ENCODE results near the gene ARF4. TPM values are rescaled to one million over a fixed set of nuclear protein-coding genes. Genes with fewer than 3 reads are reported as not detected.

The ARF4 gene
- polyA plus RNA-seq, 3 donors: 60.2 to 229 (median 224) TPM

- Histone ChIP-seq H3K27ac (ENCODE audit: low read depth in 1 of 2, low read length in 2 of 2) (no peak overlapping the region), H3K4me2 (replicated peaks; ENCODE audit: extremely low read depth, low read length, poor library complexity, severe bottlenecking) (no peak overlapping the region), H3K36me3 (replicated peaks in 1 of 2; ENCODE audit: control insufficient read depth in 1 of 2, insufficient read depth in 2 of 2, low read length in 2 of 2) (peaks cover 37 to 74% of the 10 kb centered on the region in 2 donors), H3K9ac (ENCODE audit: insufficient read depth, low read length, poor library complexity, severe bottlenecking) (no peak overlapping the region), H3K4me1 (ENCODE audit: control insufficient read depth in 1 of 2, insufficient read depth in 2 of 2, low read length in 2 of 2) (peaks cover 4 to 9% of the 10 kb centered on the region in 2 donors), H3K9me3 (replicated peaks in 1 of 2; ENCODE audit: control insufficient read depth in 1 of 2, insufficient read depth in 1 of 2, low read length in 2 of 2) (no peaks in the 10 kb centered on the region), H4K20me1 (ENCODE audit: insufficient read depth, low read length) (peaks cover 100% of the 10 kb centered on the region), H2AFZ (ENCODE audit: insufficient read depth, low read depth, low read length, poor library complexity, severe bottlenecking) (no peak overlapping the region), H3K27me3 (ENCODE audit: control insufficient read depth in 2 of 2, insufficient read depth in 2 of 2, low read length in 2 of 2) (no peaks in the 10 kb centered on the region), H3K4me3 (replicated peaks in 1 of 3; ENCODE audit: low read depth in 2 of 3, low read length in 3 of 3) (no peak overlapping the region), H3K79me2 (ENCODE audit: insufficient read depth, low read length) (peaks cover 98% of the 10 kb centered on the region)
- Mint-ChIP-seq H3K27ac (peak overlapping the region in 1 of 7 donors; percentile 4), H3K9me3 (no peaks in the 10 kb centered on the region), H3K36me3 (peaks cover 28 to 62% of the 10 kb centered on the region in 2 donors), H3K4me3 (no peak overlapping the region), H3K27me3 (ENCODE audit: low read depth in 3 of 3) (peaks cover 0 to 4% (median 0%) of the 10 kb centered on the region in 3 donors), H3K4me1 (peaks cover 6% of the 10 kb centered on the region)
- 100% methylated on average over 1 of the region's 2 CpGs for WGBS (ENCODE audit: insufficient coverage)
- TF ChIP-seq, protein P1, sequence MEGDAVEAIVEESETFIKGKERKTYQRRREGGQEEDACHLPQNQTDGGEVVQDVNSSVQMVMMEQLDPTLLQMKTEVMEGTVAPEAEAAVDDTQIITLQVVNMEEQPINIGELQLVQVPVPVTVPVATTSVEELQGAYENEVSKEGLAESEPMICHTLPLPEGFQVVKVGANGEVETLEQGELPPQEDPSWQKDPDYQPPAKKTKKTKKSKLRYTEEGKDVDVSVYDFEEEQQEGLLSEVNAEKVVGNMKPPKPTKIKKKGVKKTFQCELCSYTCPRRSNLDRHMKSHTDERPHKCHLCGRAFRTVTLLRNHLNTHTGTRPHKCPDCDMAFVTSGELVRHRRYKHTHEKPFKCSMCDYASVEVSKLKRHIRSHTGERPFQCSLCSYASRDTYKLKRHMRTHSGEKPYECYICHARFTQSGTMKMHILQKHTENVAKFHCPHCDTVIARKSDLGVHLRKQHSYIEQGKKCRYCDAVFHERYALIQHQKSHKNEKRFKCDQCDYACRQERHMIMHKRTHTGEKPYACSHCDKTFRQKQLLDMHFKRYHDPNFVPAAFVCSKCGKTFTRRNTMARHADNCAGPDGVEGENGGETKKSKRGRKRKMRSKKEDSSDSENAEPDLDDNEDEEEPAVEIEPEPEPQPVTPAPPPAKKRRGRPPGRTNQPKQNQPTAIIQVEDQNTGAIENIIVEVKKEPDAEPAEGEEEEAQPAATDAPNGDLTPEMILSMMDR (IDR thresholded peaks at IDR 0.05): no peak
- intact Hi-C loops (cut with micrococcal nuclease): no loop called here
- no peak for DNase-seq
Observed at GRCh38 chr3:57583544-57583943, 13.6 kb downstream of the ARF4 start.

- H3K36me3 ChIP-seq (replicated peaks in 1 of 2; ENCODE audit: control insufficient read depth in 1 of 2, insufficient read depth in 2 of 2, low read length in 2 of 2): peaks cover 46 to 83% of the 10 kb centered on the region in 2 donors
- no peaks in the 10 kb centered on the region for H3K27me3 ChIP-seq (ENCODE audit: control insufficient read depth in 2 of 2, insufficient read depth in 2 of 2, low read length in 2 of 2)
- peaks cover 98% of the 10 kb centered on the region for H3K79me2 ChIP-seq (ENCODE audit: insufficient read depth, low read length)
- H3K4me1 Mint-ChIP-seq: no peaks in the 10 kb centered on the region
- H3K4me2 ChIP-seq (replicated peaks; ENCODE audit: extremely low read depth, low read length, poor library complexity, severe bottlenecking): no peak overlapping the region
- no peaks in the 10 kb centered on the region for H3K4me1 ChIP-seq (ENCODE audit: control insufficient read depth in 1 of 2, insufficient read depth in 2 of 2, low read length in 2 of 2)
- intact Hi-C loops (cut with micrococcal nuclease): no loop called here
- TF ChIP-seq, protein P1 (IDR thresholded peaks at IDR 0.05): no peak
- no peak overlapping the region for H3K4me3 ChIP-seq (replicated peaks in 1 of 3; ENCODE audit: low read depth in 2 of 3, low read length in 3 of 3)
- DNase-seq: no peak
- H3K27ac ChIP-seq (ENCODE audit: low read depth in 1 of 2, low read length in 2 of 2): peak overlapping the region in 1 of 2 donors; percentile 26
- H3K9me3 Mint-ChIP-seq: no peaks in the 10 kb centered on the region
- no peak overlapping the region for H3K9ac ChIP-seq (ENCODE audit: insufficient read depth, low read length, poor library complexity, severe bottlenecking)
- no peaks in the 10 kb centered on the region for H3K9me3 ChIP-seq (replicated peaks in 1 of 2; ENCODE audit: control insufficient read depth in 1 of 2, insufficient read depth in 1 of 2, low read length in 2 of 2)
- H3K36me3 Mint-ChIP-seq: peaks cover 36 to 67% of the 10 kb centered on the region in 2 donors
- WGBS (ENCODE audit: insufficient coverage): no CpG with 5 or more reads among the region's 7 CpGs
- peaks cover 100% of the 10 kb centered on the region for H4K20me1 ChIP-seq (ENCODE audit: insufficient read depth, low read length)
- H3K27me3 Mint-ChIP-seq (ENCODE audit: low read depth in 3 of 3): peaks cover 0 to 4% (median 0%) of the 10 kb centered on the region in 3 donors
- H3K27ac Mint-ChIP-seq: peak overlapping the region in 2 of 7 donors; percentile 61 to 66
- no peak overlapping the region for H3K4me3 Mint-ChIP-seq
- no peak overlapping the region for H2AFZ ChIP-seq (ENCODE audit: insufficient read depth, low read depth, low read length, poor library complexity, severe bottlenecking)
Observed at GRCh38 chr3:57582474-57583168, 14.5 kb downstream of the ARF4 start.
